Measurements from ENCODE around the gene DNAJC24. TPM values are rescaled to one million over a fixed set of nuclear protein-coding genes. Genes with fewer than 3 reads are reported as not detected.

The DNAJC24 gene
- total RNA-seq, 1 donor from 2014 or later, result 22.5 TPM

- Histone ChIP-seq H3K4me1 (no peaks in the 10 kb centered on the region), H3K4me3 (no peak overlapping the region), H3K9me3 (no peaks in the 10 kb centered on the region), H3K36me3 (no peaks in the 10 kb centered on the region), H3K27ac (no peak overlapping the region), H3K27me3 (no peaks in the 10 kb centered on the region)
- intact Hi-C loops (cut with DNase I), result no loop called here
- no peak for TF ChIP-seq CTCF (IDR thresholded peaks at IDR 0.05)
- DNase-seq (ENCODE audit: low spot score in 2 of 2), result no peak
Observed at GRCh38 chr11:31361743-31362142, 7.9 kb upstream of the DNAJC24 start.

- no peaks in the 10 kb centered on the region for H3K36me3 ChIP-seq
- H3K27ac ChIP-seq, result no peak overlapping the region
- DNase-seq (ENCODE audit: low spot score in 2 of 2), result no peak
- no peak overlapping the region for H3K4me3 ChIP-seq
- peaks cover 5 to 14% of the 10 kb centered on the region in 2 donors for H3K4me1 ChIP-seq
- no peaks in the 10 kb centered on the region for H3K27me3 ChIP-seq
- no peak for TF ChIP-seq CTCF (IDR thresholded peaks at IDR 0.05)
- no peaks in the 10 kb centered on the region for H3K9me3 ChIP-seq
- intact Hi-C loops (cut with DNase I), result no loop called here
Observed at GRCh38 chr11:31366795-31367194, 2.9 kb upstream of the DNAJC24 start.

DNA sequence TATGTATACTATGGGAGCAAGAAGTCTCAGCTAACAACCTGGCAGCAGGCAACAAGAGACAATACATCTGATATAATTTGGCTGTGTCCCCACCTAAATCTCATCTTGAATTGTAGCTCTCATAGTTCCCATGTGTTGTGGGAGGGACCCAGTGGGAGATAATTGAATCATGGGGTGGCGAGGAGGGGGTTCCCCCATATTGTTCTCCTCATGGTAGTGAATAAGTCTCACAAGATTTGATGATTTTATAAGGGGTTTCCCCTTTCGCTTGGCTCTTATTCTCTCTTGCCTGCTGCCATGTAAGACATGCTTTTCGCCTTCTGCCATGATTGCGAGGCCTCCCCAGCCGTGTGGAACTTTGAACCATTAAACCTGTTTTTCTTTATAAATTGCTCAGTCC is 6.2 kb downstream of the DNAJC24 start:
- Histone ChIP-seq H3K27ac (no peak overlapping the region), H3K4me1 (peaks cover 0 to 1% of the 10 kb centered on the region in 2 donors), H3K9me3 (no peaks in the 10 kb centered on the region), H3K27me3 (no peaks in the 10 kb centered on the region), H3K36me3 (no peaks in the 10 kb centered on the region), H3K4me3 (no peak overlapping the region)
- DNase-seq (ENCODE audit: low spot score in 2 of 2), result no peak
- intact Hi-C loops (cut with DNase I), result no loop called here
- TF ChIP-seq CTCF (IDR thresholded peaks at IDR 0.05), result no peak

DNA sequence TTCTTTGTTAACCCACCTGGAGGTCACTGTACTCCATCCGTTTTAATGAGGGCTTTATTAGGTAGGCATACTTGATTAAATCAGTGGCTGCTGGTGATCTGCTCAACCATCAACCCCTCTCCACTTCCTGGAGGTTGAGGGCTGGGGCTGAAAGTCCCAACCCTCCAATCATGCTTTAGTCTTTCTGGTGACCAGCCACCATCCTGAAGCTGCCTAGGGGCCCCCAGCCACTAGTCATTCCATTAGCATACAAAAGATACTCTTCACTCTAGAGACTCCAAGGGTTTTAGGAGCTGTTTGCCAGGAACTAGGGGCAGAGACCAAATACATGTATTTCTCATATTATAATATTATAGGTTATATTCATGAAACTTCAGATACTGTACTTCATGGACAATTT is 13.5 kb downstream of the DNAJC24 start:
- H3K27me3 ChIP-seq, result no peaks in the 10 kb centered on the region
- no peak for TF ChIP-seq CTCF (IDR thresholded peaks at IDR 0.05)
- no peaks in the 10 kb centered on the region for H3K36me3 ChIP-seq
- intact Hi-C loops (cut with DNase I), result no loop called here
- H3K4me1 ChIP-seq, result no peaks in the 10 kb centered on the region
- H3K27ac ChIP-seq, result no peak overlapping the region
- no peak overlapping the region for H3K4me3 ChIP-seq
- no peaks in the 10 kb centered on the region for H3K9me3 ChIP-seq
- no peak for DNase-seq (ENCODE audit: low spot score in 2 of 2)

DNA sequence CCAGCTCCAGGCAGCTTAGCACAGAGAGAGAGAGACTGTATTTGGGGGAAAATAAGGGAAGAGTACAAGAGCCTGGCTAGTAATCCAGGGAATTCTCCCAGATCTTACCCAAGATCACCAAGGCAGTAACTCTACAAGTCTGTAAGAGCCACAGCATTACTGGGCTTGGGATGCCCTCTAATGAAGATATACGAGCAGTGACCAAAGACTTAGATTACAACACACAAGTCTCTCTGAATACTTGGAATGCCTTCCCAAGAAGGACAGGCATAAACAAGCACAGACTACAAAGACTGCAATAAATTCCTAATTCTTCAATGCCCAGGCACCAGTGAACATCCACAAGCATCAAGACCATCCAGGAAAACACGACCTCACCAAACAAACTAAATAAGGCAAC is 17.7 kb downstream of the DNAJC24 start:
- Histone ChIP-seq H3K4me3 (no peak overlapping the region), H3K27me3 (no peaks in the 10 kb centered on the region), H3K27ac (no peak overlapping the region), H3K36me3 (no peaks in the 10 kb centered on the region), H3K4me1 (no peaks in the 10 kb centered on the region), H3K9me3 (no peaks in the 10 kb centered on the region)
- TF ChIP-seq CTCF (IDR thresholded peaks at IDR 0.05), result no peak
- no peak for DNase-seq (ENCODE audit: low spot score in 2 of 2)
- intact Hi-C loops (cut with DNase I), result no loop called here

GRCh38 chr11:31397239-31397834 is 27.7 kb downstream of the DNAJC24 start:
- no peak overlapping the region for H3K4me3 ChIP-seq
- no peak overlapping the region for H3K27ac ChIP-seq
- intact Hi-C loops (cut with DNase I), result loop anchor here (10.0 kb wide), 1 partner anchor 777 kb away; no protein-coding TSS in a partner anchor
- no peaks in the 10 kb centered on the region for H3K27me3 ChIP-seq
- DNase-seq (ENCODE audit: low spot score in 2 of 2), result no peak
- peak in 2 of 3 experiments; percentile 26 to 39 for TF ChIP-seq CTCF (IDR thresholded peaks at IDR 0.05)
- H3K9me3 ChIP-seq, result peaks cover 0 to 7% of the 10 kb centered on the region in 2 donors
- H3K4me1 ChIP-seq, result no peaks in the 10 kb centered on the region
- peaks cover 0 to 3% of the 10 kb centered on the region in 2 donors for H3K36me3 ChIP-seq
